Choroid plexus epithelial cell (primary cell): ENCODE measurements around the gene CNIH4.
A peak's percentile ranks its signal among the peaks of the same experiment; 100 is the strongest.

ENCODE experiments used
- DNase-seq: peaks from one replicate; pipeline ENCODE4 v3.0.0-alpha.2; 2010; ENCODE audit warnings: low read depth
- H3K4me3 ChIP-seq: 2 replicates; pipeline ENCODE4 v1.5.1; 2011; ENCODE audit warnings: low read depth, mild to moderate bottlenecking, control low read depth, low read length, moderate library complexity
- CTCF ChIP-seq: conservative IDR thresholded peaks from 2 replicates; pipeline ENCODE4 v1.5.1; 2011; ENCODE audit warnings: low read depth, mild to moderate bottlenecking, control low read depth, inconsistent platforms, low read length, moderate library complexity

CNIH4 gene

GRCh38 chr1:224353975-224354925 lies 2.4 kb upstream of the CNIH4 start:
- no peak for TF ChIP-seq CTCF
- no peak for DNase-seq
- H3K4me3 ChIP-seq: no peak overlapping the region

- DNase-seq: peak; percentile 78
- peak overlapping the region; percentile 93 for H3K4me3 ChIP-seq
- no peak for TF ChIP-seq CTCF
Observed at GRCh38 chr1:224357626-224358124, 996 bp downstream of the CNIH4 start.

GRCh38 chr1:224358237-224358636 lies 1.6 kb downstream of the CNIH4 start:
- TF ChIP-seq CTCF: no peak
- peak overlapping the region; percentile 6 for H3K4me3 ChIP-seq
- no peak for DNase-seq

GRCh38 chr1:224359207-224359606 lies 2.5 kb downstream of the CNIH4 start:
- no peak for DNase-seq
- TF ChIP-seq CTCF: no peak
- no peak overlapping the region for H3K4me3 ChIP-seq

- H3K4me3 ChIP-seq: no peak overlapping the region
- no peak for TF ChIP-seq CTCF
- DNase-seq: peak; percentile 39
Observed at GRCh38 chr1:224368409-224368808, 11.7 kb downstream of the CNIH4 start.

GRCh38 chr1:224373008-224373590 lies 16.4 kb downstream of the CNIH4 start:
- DNase-seq: no peak

More at GRCh38 chr1:224373008-224373590, 16.4 kb downstream of the CNIH4 start:
- no peak overlapping the region for H3K4me3 ChIP-seq
- TF ChIP-seq CTCF: no peak
